OCI-LY7 (cell line): ENCODE measurements around the gene PRPF18. TPM values are rescaled to one million over a fixed set of nuclear protein-coding genes. Genes with fewer than 3 reads are reported as not detected.

ENCODE experiments used
- BruUV-seq: library from RNA; stranded (reverse); fragments of 400-500 nt; replicated peaks from 2 replicates; lab custom pipeline; 2021; lab: Mats Ljungman, UMichigan
- CTCF ChIA-PET: fragments of 300-600 bp; sonication (Branson Sonifier 250); formaldehyde crosslinking; loops from one replicate; lab custom pipeline; 2022; ENCODE audit warnings: antibody characterized with exemption; ENCODE audit not compliant: unreplicated experiment; lab: Charles Lee
- POLR2A ChIA-PET: fragments of 300-600 bp; sonication (Branson Sonifier 250); formaldehyde crosslinking; loops from one replicate; lab custom pipeline; 2022; ENCODE audit warnings: antibody characterized with exemption; lab: Charles Lee
- DNase-seq: peaks from one replicate; pipeline ENCODE4 v3.0.0-alpha.2; 2015; ENCODE audit warnings: low spot score
- H2AFZ ChIP-seq: fragments of 200-600 bp; sonication (generic), shearing (Covaris generic); 2 replicates; pipeline ENCODE4 v1.6.1; 2014; ENCODE audit warnings: mild to moderate bottlenecking, antibody characterized with exemption, low read length, moderate library complexity
- H3K27ac ChIP-seq: fragments of 200-600 bp; sonication (generic); 2 replicates; pipeline ENCODE4 v1.5.1; 2014; ENCODE audit warnings: mixed run types, low read depth, mild to moderate bottlenecking, moderate library complexity, low read length, inconsistent platforms; ENCODE audit not compliant: poor library complexity, severe bottlenecking
- H3K36me3 ChIP-seq: fragments of 200-600 bp; sonication (generic); 2 replicates; pipeline ENCODE4 v1.6.1; 2014; ENCODE audit warnings: mild to moderate bottlenecking, antibody characterized with exemption, low read length, moderate library complexity, mixed read lengths; ENCODE audit not compliant: insufficient read depth
- H3K4me1 ChIP-seq: fragments of 200-600 bp; sonication (generic); 2 replicates; pipeline ENCODE4 v1.5.1; 2014; ENCODE audit warnings: mild to moderate bottlenecking, low read length; ENCODE audit not compliant: insufficient read depth, poor library complexity, severe bottlenecking
- H3K4me2 ChIP-seq: fragments of 200-600 bp; sonication (generic); 2 replicates; pipeline ENCODE4 v1.6.1; 2014; ENCODE audit warnings: mild to moderate bottlenecking, low read length
- H3K4me3 ChIP-seq: fragments of 200-600 bp; sonication (generic); 2 replicates; pipeline ENCODE4 v1.5.1; 2014; ENCODE audit warnings: mild to moderate bottlenecking, low read depth, low read length; ENCODE audit not compliant: poor library complexity, severe bottlenecking
- H3K79me2 ChIP-seq: fragments of 200-600 bp; sonication (generic); 2 replicates; pipeline ENCODE4 v1.6.1; 2016; ENCODE audit warnings: low read depth, mild to moderate bottlenecking, low read length, moderate library complexity, mixed read lengths; ENCODE audit not compliant: insufficient read depth
- H3K9me2 ChIP-seq: fragments of 200-600 bp; sonication (generic); 2 replicates; pipeline ENCODE4 v1.6.1; 2016; ENCODE audit warnings: mild to moderate bottlenecking, low read length, mixed read lengths; ENCODE audit not compliant: insufficient read depth
- H3K9me3 ChIP-seq: fragments of 200-600 bp; sonication (generic); 2 replicates; pipeline ENCODE4 v1.6.1; 2014; ENCODE audit warnings: mild to moderate bottlenecking, mixed run types, low read length, mixed read lengths
- H4K20me1 ChIP-seq: fragments of 200-600 bp; sonication (generic); 2 replicates; pipeline ENCODE4 v1.6.1; 2014; ENCODE audit warnings: mild to moderate bottlenecking, antibody characterized with exemption, low read length, moderate library complexity, mixed read lengths; ENCODE audit not compliant: insufficient read depth
- EZH2phosphoT487 ChIP-seq: fragments of 200-600 bp; sonication (generic); IDR thresholded peaks from 2 replicates; pipeline ENCODE4 v1.6.1; 2018; ENCODE audit warnings: low read depth, borderline replicate concordance, mild to moderate bottlenecking, mixed run types, antibody characterized with exemption, low read length, moderate library complexity, mixed read lengths
- intact Hi-C: fragments of 100-400 bp; cut with micrococcal nuclease; formaldehyde crosslinking; loops from one replicate; pipeline ENCODE4 v1.10.0; 2022; ENCODE audit not compliant: unreplicated experiment
- total RNA-seq, 2 experiments: library from RNA; depleted of rRNA in 1 of 2; stranded (reverse); fragments of >200 nt in 1 of 2; shearing (Covaris generic) in 1 of 2; gene quantifications; 2 replicates each; pipeline ENCODE4 v1.2.3, GENCODE V29; 2014 to 2022
- TF ChIP-seq, protein P1 (sequence below): fragments of 200-600 bp; sonication (generic); conservative IDR thresholded peaks from 2 replicates; pipeline ENCODE4 v1.5.1; 2014; ENCODE audit warnings: mild to moderate bottlenecking, antibody characterized with exemption, low read length, moderate library complexity, mixed read lengths

PRPF18 gene
- total RNA-seq, 2 experiments from 2014 or later, result 21.1 to 23.3 TPM

- TF ChIP-seq, protein P1, sequence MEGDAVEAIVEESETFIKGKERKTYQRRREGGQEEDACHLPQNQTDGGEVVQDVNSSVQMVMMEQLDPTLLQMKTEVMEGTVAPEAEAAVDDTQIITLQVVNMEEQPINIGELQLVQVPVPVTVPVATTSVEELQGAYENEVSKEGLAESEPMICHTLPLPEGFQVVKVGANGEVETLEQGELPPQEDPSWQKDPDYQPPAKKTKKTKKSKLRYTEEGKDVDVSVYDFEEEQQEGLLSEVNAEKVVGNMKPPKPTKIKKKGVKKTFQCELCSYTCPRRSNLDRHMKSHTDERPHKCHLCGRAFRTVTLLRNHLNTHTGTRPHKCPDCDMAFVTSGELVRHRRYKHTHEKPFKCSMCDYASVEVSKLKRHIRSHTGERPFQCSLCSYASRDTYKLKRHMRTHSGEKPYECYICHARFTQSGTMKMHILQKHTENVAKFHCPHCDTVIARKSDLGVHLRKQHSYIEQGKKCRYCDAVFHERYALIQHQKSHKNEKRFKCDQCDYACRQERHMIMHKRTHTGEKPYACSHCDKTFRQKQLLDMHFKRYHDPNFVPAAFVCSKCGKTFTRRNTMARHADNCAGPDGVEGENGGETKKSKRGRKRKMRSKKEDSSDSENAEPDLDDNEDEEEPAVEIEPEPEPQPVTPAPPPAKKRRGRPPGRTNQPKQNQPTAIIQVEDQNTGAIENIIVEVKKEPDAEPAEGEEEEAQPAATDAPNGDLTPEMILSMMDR, result no peak
- ChIA-PET CTCF (interaction anchor here (0.6 kb wide), 1 partner anchor 155 kb away, joined by 3 read pairs; no protein-coding TSS in a partner anchor), POLR2A (no interaction called here)
- H3K4me1 ChIP-seq, result no peaks in the 10 kb centered on the region
- BruUV-seq, result no TSS peak
- no peak overlapping the region for H2AFZ ChIP-seq
- intact Hi-C loops, result no loop called here
- no peaks in the 10 kb centered on the region for H3K9me2 ChIP-seq
- H3K4me3 ChIP-seq, result no peak overlapping the region
- DNase-seq, result no peak
- H3K4me2 ChIP-seq, result no peak overlapping the region
- H3K27ac ChIP-seq, result no peak overlapping the region
- H3K79me2 ChIP-seq, result no peaks in the 10 kb centered on the region
- no peaks in the 10 kb centered on the region for H3K36me3 ChIP-seq
- H3K9me3 ChIP-seq, result no peaks in the 10 kb centered on the region
- H4K20me1 ChIP-seq, result no peaks in the 10 kb centered on the region
Measured at GRCh38 chr10:13560597-13560996, 26.2 kb upstream of the PRPF18 start.

- Histone ChIP-seq H3K36me3 (no peaks in the 10 kb centered on the region), H3K79me2 (no peaks in the 10 kb centered on the region), H4K20me1 (no peaks in the 10 kb centered on the region), H3K9me2 (no peaks in the 10 kb centered on the region), H3K4me3 (no peak overlapping the region), H3K27ac (no peak overlapping the region), H3K9me3 (no peaks in the 10 kb centered on the region), H3K4me1 (no peaks in the 10 kb centered on the region), H2AFZ (no peak overlapping the region), H3K4me2 (no peak overlapping the region)
- TF ChIP-seq EZH2phosphoT487, result no peak
- TF ChIP-seq, protein P1, result no peak
- intact Hi-C loops, result no loop called here
- CTCF ChIA-PET, result no interaction called here
- BruUV-seq, result no TSS peak
- POLR2A ChIA-PET, result no interaction called here
- DNase-seq, result no peak
Measured at GRCh38 chr10:13563481-13564445, 23.0 kb upstream of the PRPF18 start.

DNA sequence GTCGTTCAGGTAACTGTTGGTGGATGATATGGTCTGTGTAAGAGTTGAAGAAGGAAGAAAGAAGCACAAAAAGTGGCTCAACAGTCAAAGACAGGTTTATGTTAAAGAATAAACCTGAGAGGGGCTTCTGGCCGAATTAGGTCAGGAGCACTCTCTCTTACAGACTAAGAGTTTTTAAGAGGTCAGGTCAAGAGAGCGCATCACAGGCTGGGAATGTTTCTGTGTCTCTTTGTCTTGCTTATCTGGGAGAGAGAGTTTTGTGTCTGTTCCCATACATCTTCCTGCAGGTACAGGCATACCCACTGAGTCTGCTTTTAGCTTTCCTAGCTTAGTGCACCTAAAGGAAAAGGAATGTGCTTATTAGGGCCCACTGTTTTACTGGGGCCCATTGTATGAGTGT, 22.2 kb upstream of the PRPF18 start:
- H3K27ac ChIP-seq, result no peak overlapping the region
- intact Hi-C loops, result no loop called here
- no peaks in the 10 kb centered on the region for H3K9me2 ChIP-seq
- no peaks in the 10 kb centered on the region for H3K79me2 ChIP-seq
- H3K4me2 ChIP-seq, result no peak overlapping the region
- no peak for TF ChIP-seq EZH2phosphoT487
- TF ChIP-seq, protein P1, result no peak
- H3K9me3 ChIP-seq, result no peaks in the 10 kb centered on the region
- H4K20me1 ChIP-seq, result no peaks in the 10 kb centered on the region
- ChIA-PET CTCF (no interaction called here), POLR2A (no interaction called here)
- H2AFZ ChIP-seq, result no peak overlapping the region
- no peaks in the 10 kb centered on the region for H3K36me3 ChIP-seq
- BruUV-seq, result no TSS peak
- H3K4me3 ChIP-seq, result no peak overlapping the region
- H3K4me1 ChIP-seq, result no peaks in the 10 kb centered on the region
- DNase-seq, result no peak
